ENCODE data around the gene TMEM109.
"Not testable (repeated sequence)": the region's sequence is repeated elsewhere in the genome, so short reads cannot be mapped to it uniquely, and the experiment has no call there.

The TMEM109 gene

GRCh38 chr11:60878245-60879101 is 35.5 kb upstream of the TMEM109 start:
- DNase-seq (ENCODE audit: low read depth) = no peak

- DNase-seq (ENCODE audit: low read depth) = no peak
Measured at GRCh38 chr11:60879104-60879503, 34.9 kb upstream of the TMEM109 start.

GRCh38 chr11:60879971-60880588 is 33.9 kb upstream of the TMEM109 start:
- no peak for DNase-seq (ENCODE audit: low read depth)

GRCh38 chr11:60880643-60881282 is 33.2 kb upstream of the TMEM109 start:
- DNase-seq (ENCODE audit: low read depth) = no peak

DNA sequence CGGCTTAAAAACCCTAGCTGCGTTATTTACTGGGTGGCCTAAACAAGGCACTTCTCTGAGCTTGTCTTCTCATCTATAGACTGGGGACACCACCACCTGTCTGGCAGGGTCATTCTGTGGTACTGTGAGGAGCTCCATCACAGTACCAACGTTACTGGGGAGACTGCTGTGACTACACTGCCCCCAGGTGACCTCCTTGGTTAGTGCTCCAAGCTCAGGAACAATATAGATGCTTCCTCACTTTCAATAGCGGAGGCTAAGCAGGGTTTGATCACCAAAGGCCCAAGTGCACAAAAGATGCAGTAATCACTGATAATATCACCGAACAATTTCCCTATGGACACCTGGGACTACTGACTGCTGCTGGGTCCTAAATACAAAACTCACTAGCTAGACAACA is 26.4 kb upstream of the TMEM109 start:
- DNase-seq (ENCODE audit: low read depth) = peak; percentile 35

- DNase-seq (ENCODE audit: low read depth) = no peak
Measured at GRCh38 chr11:60889869-60890311, 24.1 kb upstream of the TMEM109 start.

DNA sequence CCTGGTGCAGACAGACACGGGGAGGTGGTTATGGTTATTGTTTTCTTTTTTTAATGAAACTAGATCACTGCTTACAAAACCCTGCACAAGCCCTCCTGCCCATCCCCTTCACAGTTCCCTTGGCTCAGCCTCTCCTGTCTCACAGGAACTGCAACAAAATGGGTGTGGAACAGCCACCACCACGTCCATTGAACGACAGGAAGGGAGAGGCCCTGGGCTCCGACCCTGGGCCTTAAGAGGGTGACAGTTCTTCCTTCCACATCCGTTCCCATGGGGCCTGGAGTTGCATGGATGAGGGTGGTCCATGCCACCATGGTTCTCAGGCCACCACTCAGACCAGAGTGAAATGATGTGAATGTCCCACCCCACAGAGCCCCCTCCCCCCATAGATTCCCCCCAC is 23.3 kb upstream of the TMEM109 start:
- DNase-seq (ENCODE audit: low read depth) = no peak

DNA sequence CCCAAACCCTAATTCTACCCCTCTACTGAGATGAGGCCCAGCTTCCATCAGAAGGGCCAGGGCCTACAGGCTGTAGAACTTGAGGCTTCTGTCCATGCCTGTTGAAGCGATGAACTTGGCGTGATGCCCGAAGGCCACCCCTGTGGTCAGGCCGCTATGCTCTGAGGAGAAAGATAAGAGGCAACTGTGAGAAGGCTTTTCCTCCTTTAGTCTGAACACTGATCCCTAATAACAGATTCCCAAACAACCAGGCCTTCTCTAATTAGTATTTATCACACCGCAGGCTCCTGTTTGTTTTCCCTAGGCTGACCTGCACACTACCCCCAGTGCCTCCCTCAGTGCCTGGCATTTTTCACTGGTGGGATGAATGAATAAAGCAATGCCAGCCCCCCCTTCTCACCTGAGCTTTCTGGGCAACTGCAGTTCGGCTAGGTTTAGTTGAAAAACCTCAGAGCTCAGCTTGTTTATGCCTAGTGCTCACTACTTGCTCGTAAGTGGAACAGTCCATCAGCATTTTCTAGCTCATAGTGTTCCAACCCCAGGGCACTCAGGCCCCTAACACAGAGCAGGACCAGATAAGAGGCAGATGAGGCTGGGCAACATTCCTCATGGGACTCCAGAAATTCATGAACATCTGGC is 22.7 kb upstream of the TMEM109 start:
- DNase-seq (ENCODE audit: low read depth) = no peak

DNA sequence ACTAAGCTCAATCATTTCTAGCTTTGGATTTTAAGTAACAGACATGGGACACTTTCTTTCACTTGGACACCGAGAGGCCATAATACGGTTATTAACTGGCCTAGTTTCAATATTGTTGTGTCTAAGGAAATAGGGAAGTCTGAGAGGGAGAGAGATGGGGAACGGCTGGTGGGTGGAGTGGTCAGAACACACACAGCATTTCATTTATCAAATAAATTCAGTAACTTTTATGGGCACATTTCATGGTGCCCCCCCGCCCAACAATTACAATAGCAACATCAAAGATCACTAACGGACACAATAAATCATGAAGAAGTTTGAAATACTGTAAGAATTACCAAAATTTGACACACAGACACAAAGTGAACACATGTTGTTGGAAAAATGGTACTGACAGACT is 18.3 kb upstream of the TMEM109 start:
- DNase-seq (ENCODE audit: low read depth) = no peak

DNA sequence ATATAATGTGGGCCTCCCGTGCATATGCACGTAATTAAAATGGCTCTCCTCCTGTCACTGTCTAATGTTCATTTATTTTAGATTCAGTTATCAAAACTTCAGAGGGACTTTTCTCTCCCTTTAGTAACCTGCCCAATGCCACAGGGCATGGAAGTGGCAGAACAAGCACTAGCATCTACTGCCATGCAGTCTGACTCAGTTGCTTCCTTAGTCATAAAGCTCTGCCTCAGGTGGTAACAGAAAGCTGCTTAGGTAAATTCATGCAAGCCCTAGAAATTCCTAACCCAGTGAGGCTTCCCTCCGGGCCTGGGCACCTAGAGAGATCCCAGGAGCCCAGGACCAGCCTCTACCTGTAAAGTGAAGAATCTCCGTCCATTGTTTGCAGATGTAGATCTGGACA is 16.5 kb upstream of the TMEM109 start:
- DNase-seq (ENCODE audit: low read depth) = no peak

- DNase-seq (ENCODE audit: low read depth) = no peak
Measured at GRCh38 chr11:60899046-60899936, 14.7 kb upstream of the TMEM109 start.

DNA sequence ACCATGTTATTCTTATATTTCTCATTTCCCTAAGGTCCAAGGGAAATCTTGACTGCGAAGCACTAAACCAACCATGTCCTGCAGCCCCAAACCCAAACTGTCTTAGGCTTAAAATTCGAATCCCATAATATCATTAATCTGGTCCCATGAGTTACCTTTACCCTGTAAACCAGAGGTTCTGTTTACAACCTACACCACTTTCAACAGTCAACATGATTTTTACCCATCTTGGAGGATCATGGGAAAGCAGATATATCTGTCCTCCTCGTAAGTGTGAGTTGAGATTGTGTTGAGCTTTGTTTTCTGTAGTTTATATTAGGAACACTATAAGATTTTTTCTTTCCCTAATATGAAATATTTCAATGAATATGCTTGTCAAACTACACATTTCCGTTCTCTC is 14.0 kb upstream of the TMEM109 start:
- no peak for DNase-seq (ENCODE audit: low read depth)

DNA sequence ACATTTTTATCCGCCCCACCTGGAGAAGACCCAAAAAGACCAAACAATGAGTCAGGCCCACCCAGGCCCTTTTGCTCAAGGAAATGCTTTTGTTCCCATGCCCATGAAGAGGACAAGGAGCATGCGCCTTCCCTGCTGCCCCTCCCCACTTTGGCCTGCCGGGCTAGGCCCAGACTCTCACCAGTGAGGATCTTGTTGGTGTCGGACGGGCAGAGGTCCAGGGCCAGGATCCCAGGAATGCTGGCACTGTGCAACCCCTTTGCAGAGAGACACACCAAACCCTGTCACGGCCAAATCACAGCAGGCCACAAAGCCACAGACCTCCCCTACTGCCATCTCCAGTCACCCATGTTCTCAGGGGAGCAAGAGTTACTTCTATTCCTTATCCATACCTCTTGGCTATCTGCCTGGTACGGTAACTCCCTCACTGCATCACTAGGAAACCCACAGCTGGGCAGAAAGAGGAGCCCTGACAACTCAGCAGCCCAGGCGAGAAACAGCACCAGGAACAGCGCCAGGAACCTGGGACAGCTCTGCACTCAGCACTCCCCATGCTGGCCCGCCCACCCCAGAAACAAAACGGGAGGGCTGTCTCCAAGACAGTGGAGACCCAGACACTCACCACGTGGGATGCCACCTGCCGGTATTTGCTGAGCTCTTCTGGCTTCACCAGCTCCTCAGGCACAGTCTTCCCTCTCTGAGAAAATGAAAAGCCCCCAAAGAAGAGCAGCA is 13.1 kb upstream of the TMEM109 start:
- DNase-seq (ENCODE audit: low read depth) = no peak

- DNase-seq (ENCODE audit: low read depth) = no peak
Measured at GRCh38 chr11:60902625-60903024, 11.3 kb upstream of the TMEM109 start.

DNA sequence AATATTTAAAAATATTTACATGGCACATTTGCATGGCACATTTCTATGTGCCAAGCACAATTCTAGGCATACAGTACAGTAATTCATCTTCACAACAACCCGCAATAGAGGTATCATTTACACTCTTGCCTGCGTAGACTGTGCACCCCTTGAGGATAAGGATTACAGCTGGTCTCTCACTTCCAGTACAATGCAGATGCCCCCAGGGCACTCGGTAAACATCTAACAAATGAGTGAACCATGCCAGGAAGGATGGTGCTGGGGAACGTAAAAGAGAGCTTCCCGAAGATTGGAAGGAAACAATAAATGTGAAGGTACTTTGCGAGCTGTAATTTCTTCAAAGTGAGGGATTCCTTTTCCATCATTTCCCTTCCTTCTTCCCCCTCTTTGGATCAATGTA is 8.9 kb upstream of the TMEM109 start:
- DNase-seq (ENCODE audit: low read depth) = no peak

GRCh38 chr11:60905551-60906113 is 8.3 kb upstream of the TMEM109 start:
- no peak for DNase-seq (ENCODE audit: low read depth)

DNA sequence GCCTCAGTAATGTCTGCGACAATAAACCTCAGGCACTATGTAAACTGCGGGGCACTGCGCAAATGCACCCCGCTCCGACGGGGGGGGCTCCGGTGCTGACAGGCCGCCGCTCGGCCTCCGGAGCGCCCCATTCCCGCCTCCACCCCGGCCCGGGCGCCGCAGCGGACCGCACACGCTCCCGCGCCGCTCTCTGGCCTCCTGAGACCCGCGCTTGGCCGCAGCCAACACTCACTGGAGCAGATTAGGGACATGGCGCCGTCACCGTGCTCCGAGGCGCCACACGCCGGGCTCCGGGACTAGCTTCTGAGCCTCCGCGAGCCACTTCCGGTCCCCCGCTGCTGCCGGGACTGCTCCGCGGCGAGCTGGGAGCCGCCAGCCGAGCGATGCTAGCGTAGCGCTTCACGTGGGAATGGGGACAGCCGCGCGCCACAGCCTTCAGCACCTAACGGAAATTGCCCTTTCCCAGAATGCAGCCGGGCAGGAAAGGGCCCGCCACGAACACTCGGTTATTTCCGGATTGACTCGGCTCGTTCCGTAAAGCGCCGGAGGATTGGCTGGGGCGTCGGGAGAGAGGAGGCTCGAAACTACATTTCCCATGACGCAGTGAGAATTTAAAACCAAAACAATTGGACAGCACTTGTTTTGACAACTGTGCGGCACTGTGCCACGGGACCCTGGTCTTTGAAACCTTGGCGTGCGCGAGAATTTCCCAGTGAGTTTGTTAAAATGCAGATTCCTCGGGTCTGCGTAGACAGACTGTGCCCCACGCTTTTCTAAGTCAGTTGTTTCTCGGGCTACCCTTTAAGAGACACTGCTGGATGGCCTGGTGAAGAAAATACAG is 7.6 kb upstream of the TMEM109 start, which contains the start of gene PRPF19:
TSS of gene PRPF19 (minus strand) at position 454 of the 841 bp plus-strand sequence. CDS start at position 251, 203 bp downstream.
- DNase-seq (ENCODE audit: low read depth) = peak; percentile 98

GRCh38 chr11:60908803-60909202 is 5.2 kb upstream of the TMEM109 start:
- DNase-seq (ENCODE audit: low read depth) = no peak

DNA sequence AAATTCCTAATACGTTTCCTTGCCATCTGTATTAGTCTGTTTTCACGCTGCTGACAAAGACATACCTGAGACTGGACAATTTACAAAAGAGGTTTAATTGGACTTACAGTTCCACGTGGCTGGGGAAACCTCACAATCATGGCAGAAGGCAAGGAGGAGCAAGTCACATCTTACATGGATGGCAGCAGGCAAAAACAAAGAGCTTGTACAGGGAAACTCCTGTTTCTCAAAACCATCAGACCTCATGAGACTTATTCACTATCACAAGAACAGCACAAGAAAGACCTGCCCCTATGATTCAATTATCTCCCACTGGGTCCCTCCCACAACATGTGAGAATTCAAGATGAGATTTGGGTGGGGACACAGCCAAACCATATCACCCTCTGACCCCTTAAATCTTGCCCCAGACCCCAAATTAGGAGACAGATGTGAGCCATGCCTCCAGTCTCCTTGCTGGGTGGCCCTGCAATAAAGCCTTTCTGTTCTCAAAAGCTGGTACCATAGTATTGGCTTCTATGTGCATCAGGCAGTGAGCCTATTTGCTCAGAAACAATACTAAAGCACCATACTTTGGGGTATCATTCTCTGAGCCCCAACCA is 4.2 kb upstream of the TMEM109 start:
- not testable (repeated sequence) for DNase-seq (ENCODE audit: low read depth)

Measured in stimulated activated CD8-positive, alpha-beta memory T cell treated with anti-CD3 and anti-CD28 coated beads, Interleukin-15, amount 100 ng/mL, for 1 hour (primary cell).